ENCODE results near the gene DPP7.

DPP7 gene

GRCh38 chr9:137161558-137162486, 47.3 kb upstream of the DPP7 start:
- Histone ChIP-seq H3K36me3 (ENCODE audit: low read depth) (no peaks in the 10 kb centered on the region), H3K9me3 (ENCODE audit: severe bottlenecking) (no peaks in the 10 kb centered on the region), H3K27ac (ENCODE audit: poor library complexity, severe bottlenecking) (no peak overlapping the region), H3K27me3 (ENCODE audit: insufficient read depth, poor library complexity, severe bottlenecking) (peaks cover 58% of the 10 kb centered on the region), H3K4me3 (ENCODE audit: severe bottlenecking) (peak overlapping the region; percentile 12), H3K4me1 (ENCODE audit: insufficient read depth, poor library complexity, severe bottlenecking) (no peaks in the 10 kb centered on the region)
- ATAC-seq (ENCODE audit: low read depth) (peak; percentile 7; the same call in 1 of the 3 replicates), DNase-seq (ENCODE audit: low spot score) (no peak)
- no peak for TF ChIP-seq CTCF (IDR thresholded peaks at IDR 0.05; ENCODE audit: poor library complexity, severe bottlenecking)

GRCh38 chr9:137160716-137161557, 46.4 kb upstream of the DPP7 start:
- H3K4me1 ChIP-seq (ENCODE audit: insufficient read depth, poor library complexity, severe bottlenecking): no peaks in the 10 kb centered on the region
- no peaks in the 10 kb centered on the region for H3K9me3 ChIP-seq (ENCODE audit: severe bottlenecking)
- DNase-seq (ENCODE audit: low spot score): no peak
- ATAC-seq (ENCODE audit: low read depth): no peak
- H3K36me3 ChIP-seq (ENCODE audit: low read depth): no peaks in the 10 kb centered on the region
- no peak for TF ChIP-seq CTCF (IDR thresholded peaks at IDR 0.05; ENCODE audit: poor library complexity, severe bottlenecking)
- no peak overlapping the region for H3K4me3 ChIP-seq (ENCODE audit: severe bottlenecking)
- H3K27ac ChIP-seq (ENCODE audit: poor library complexity, severe bottlenecking): no peak overlapping the region
- H3K27me3 ChIP-seq (ENCODE audit: insufficient read depth, poor library complexity, severe bottlenecking): peaks cover 53% of the 10 kb centered on the region

- Histone ChIP-seq H3K36me3 (ENCODE audit: low read depth) (no peaks in the 10 kb centered on the region), H3K4me3 (ENCODE audit: severe bottlenecking) (no peak overlapping the region), H3K27ac (ENCODE audit: poor library complexity, severe bottlenecking) (no peak overlapping the region), H3K9me3 (ENCODE audit: severe bottlenecking) (no peaks in the 10 kb centered on the region), H3K4me1 (ENCODE audit: insufficient read depth, poor library complexity, severe bottlenecking) (no peaks in the 10 kb centered on the region), H3K27me3 (ENCODE audit: insufficient read depth, poor library complexity, severe bottlenecking) (peaks cover 45% of the 10 kb centered on the region)
- TF ChIP-seq CTCF (IDR thresholded peaks at IDR 0.05; ENCODE audit: poor library complexity, severe bottlenecking): no peak
- no peak for ATAC-seq (ENCODE audit: low read depth)
- DNase-seq (ENCODE audit: low spot score): no peak
Measured at GRCh38 chr9:137160054-137160425, 45.5 kb upstream of the DPP7 start.

- DNase-seq (ENCODE audit: low spot score) (no peak), ATAC-seq (ENCODE audit: low read depth) (no peak)
- Histone ChIP-seq H3K9me3 (ENCODE audit: severe bottlenecking) (no peaks in the 10 kb centered on the region), H3K36me3 (ENCODE audit: low read depth) (no peaks in the 10 kb centered on the region), H3K27ac (ENCODE audit: poor library complexity, severe bottlenecking) (no peak overlapping the region), H3K4me3 (ENCODE audit: severe bottlenecking) (no peak overlapping the region), H3K27me3 (ENCODE audit: insufficient read depth, poor library complexity, severe bottlenecking) (peaks cover 45% of the 10 kb centered on the region), H3K4me1 (ENCODE audit: insufficient read depth, poor library complexity, severe bottlenecking) (no peaks in the 10 kb centered on the region)
- TF ChIP-seq CTCF (IDR thresholded peaks at IDR 0.05; ENCODE audit: poor library complexity, severe bottlenecking): no peak
Measured at GRCh38 chr9:137159105-137160053, 44.8 kb upstream of the DPP7 start.

All from RWPE2 (cell line).